Measurements from ENCODE around the gene AOX1. TPM values are rescaled to one million over a fixed set of nuclear protein-coding genes. Genes with fewer than 3 reads are reported as not detected.
A peak's percentile ranks its signal among the peaks of the same experiment; 100 is the strongest.

Gene AOX1
- total RNA-seq, 4 donors from 2014 or later: 47.2 to 144 (median 69.8) TPM

DNA sequence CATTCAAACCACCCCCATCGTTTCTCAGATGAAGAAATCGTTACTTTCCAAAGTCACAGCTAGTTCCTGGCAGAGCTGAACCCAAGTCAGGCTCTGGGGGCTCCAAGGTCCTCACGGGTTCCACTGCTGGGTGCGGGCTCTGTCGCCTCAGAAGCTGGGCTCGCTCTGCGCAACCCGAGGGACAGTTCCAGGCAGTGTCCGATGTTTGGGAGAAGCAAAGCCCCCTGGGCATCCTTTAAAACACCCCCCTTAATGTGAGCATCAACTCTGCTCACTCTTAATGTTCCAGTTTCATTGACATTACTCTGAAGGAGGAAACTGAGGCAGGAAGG is 796 bp downstream of the AOX1 start:
- H3K9me3 ChIP-seq: no peaks in the 10 kb centered on the region
- peak overlapping the region in 1 of 3 donors; percentile 66 for H3K27ac ChIP-seq
- intact Hi-C loops (cut with DNase I): loop anchor here (10.0 kb wide), 1 partner anchor 118 kb away; no protein-coding TSS in a partner anchor
- no peaks in the 10 kb centered on the region for H3K36me3 ChIP-seq
- 46% methylated on average over 9 of the region's 9 CpGs; no CpG with 5 or more reads in 1 of the 2 donors for WGBS, 2 donors
- peaks cover 0 to 4% of the 10 kb centered on the region in 2 donors for H3K4me1 ChIP-seq
- DNase-seq: no peak
- H3K4me3 ChIP-seq (replicated peaks in 1 of 3): peak overlapping the region in 1 of 3 donors; percentile 38
- no peaks in the 10 kb centered on the region for H3K27me3 ChIP-seq
- TF ChIP-seq, protein P1, sequence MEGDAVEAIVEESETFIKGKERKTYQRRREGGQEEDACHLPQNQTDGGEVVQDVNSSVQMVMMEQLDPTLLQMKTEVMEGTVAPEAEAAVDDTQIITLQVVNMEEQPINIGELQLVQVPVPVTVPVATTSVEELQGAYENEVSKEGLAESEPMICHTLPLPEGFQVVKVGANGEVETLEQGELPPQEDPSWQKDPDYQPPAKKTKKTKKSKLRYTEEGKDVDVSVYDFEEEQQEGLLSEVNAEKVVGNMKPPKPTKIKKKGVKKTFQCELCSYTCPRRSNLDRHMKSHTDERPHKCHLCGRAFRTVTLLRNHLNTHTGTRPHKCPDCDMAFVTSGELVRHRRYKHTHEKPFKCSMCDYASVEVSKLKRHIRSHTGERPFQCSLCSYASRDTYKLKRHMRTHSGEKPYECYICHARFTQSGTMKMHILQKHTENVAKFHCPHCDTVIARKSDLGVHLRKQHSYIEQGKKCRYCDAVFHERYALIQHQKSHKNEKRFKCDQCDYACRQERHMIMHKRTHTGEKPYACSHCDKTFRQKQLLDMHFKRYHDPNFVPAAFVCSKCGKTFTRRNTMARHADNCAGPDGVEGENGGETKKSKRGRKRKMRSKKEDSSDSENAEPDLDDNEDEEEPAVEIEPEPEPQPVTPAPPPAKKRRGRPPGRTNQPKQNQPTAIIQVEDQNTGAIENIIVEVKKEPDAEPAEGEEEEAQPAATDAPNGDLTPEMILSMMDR (IDR thresholded peaks at IDR 0.05): no peak
- TF ChIP-seq POLR2A (IDR thresholded peaks at IDR 0.05): no peak

DNA sequence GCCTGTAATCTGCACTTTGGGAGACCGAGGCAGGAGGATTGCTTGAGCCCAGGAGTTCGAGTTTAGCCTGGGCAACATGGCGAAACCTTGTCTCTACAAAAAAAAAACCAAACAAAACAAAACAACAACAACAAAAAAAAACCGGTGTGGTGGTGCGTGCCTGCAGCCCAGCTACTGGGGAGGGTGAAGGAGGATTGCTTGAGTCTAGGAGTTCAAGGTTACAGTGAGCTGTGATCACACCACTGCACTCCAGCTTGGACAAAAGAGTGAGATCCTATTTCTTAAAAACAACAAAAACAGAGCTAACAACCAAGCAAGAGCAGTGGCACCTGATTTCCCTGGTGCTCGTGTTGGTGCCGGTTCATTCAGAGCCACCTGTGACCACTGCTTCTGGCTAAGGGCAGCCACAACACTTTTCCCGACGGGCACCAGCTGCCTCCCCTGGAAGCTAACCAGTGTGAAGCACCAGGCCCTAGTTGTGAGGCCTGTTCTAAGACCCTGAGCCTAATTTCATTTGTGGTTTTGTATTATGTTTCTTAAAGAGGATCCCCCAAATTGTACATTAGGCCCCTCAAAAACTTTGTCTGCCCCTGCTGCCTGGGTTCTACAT is 1.3 kb downstream of the AOX1 start:
- no peak for DNase-seq
- TF ChIP-seq POLR2A (IDR thresholded peaks at IDR 0.05): no peak
- TF ChIP-seq, protein P1 (IDR thresholded peaks at IDR 0.05): no peak
- Histone ChIP-seq H3K4me3 (replicated peaks in 1 of 3) (no peak overlapping the region), H3K27me3 (no peaks in the 10 kb centered on the region), H3K4me1 (peaks cover 0 to 4% of the 10 kb centered on the region in 2 donors), H3K27ac (peak overlapping the region in 1 of 3 donors; percentile 66), H3K9me3 (no peaks in the 10 kb centered on the region), H3K36me3 (no peaks in the 10 kb centered on the region)
- intact Hi-C loops (cut with DNase I): loop anchor here (10.0 kb wide), 1 partner anchor 118 kb away; no protein-coding TSS in a partner anchor
- 94 to 95% methylated on average over 9 of the region's 9 CpGs for WGBS, 2 donors

DNA sequence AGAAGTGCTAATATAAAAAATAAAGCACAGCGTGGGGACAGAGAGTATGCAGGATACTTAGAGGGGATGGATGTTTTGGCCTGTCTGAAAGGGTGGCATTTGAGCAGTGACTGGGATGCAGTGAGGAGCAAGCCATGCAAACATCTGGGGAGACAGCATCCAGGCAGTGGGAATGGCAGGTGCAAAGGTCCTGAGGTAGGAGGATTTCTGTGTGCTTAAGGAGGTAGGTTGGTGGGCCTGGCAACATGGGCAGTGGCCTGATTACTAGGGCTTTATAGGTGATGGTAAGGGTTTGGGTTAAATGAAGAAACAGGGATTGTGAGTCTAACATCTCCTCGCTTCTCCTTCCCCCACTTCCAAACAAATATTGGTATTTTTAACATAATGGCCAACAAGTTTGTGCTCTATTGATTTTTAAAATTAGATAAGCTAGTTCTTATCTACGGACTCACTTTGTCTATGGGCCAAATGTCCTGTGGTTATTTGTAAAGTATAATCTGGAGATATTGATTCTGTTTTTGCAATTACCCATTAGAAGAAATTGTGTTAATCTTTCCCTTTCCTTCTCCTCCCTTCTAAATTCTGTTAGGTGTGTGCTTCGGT is 2.4 kb downstream of the AOX1 start:
- intact Hi-C loops (cut with DNase I): loop anchor here (10.0 kb wide), 1 partner anchor 117 kb away; no protein-coding TSS in a partner anchor
- Histone ChIP-seq H3K27me3 (no peaks in the 10 kb centered on the region), H3K4me3 (replicated peaks in 1 of 3) (no peak overlapping the region), H3K27ac (no peak overlapping the region), H3K36me3 (no peaks in the 10 kb centered on the region), H3K4me1 (peaks cover 0 to 4% of the 10 kb centered on the region in 2 donors), H3K9me3 (no peaks in the 10 kb centered on the region)
- WGBS, 2 donors: 90 to 92% methylated on average over 4 of the region's 4 CpGs
- no peak for TF ChIP-seq POLR2A (IDR thresholded peaks at IDR 0.05)
- TF ChIP-seq, protein P1 (IDR thresholded peaks at IDR 0.05): no peak
- DNase-seq: no peak

DNA sequence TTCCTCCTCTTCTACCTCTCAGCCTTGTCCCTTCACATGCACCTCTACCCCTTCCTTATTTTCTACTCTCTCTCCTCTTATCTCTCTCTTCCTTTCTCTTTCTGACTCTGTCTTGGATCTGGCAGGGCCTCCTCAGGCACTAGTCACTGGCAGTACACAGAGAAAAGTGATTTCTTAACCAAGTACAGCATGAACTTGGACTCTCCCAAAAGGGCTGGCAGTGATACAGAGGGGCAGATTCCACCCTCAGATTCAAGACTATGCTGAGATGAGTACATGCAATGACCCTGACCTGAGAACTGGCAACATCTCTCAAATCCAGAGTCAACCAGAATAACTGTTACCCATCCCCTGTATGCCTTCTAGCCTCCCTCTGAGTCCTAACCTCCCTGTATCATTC is 4.3 kb downstream of the AOX1 start:
- Histone ChIP-seq H3K4me1 (peaks cover 0 to 4% of the 10 kb centered on the region in 2 donors), H3K36me3 (no peaks in the 10 kb centered on the region), H3K27ac (no peak overlapping the region), H3K27me3 (no peaks in the 10 kb centered on the region), H3K4me3 (replicated peaks in 1 of 3) (no peak overlapping the region), H3K9me3 (no peaks in the 10 kb centered on the region)
- no peak for TF ChIP-seq POLR2A (IDR thresholded peaks at IDR 0.05)
- TF ChIP-seq, protein P1 (IDR thresholded peaks at IDR 0.05): no peak
- intact Hi-C loops (cut with DNase I): no loop called here
- peak; percentile 10 to 14 for DNase-seq

DNA sequence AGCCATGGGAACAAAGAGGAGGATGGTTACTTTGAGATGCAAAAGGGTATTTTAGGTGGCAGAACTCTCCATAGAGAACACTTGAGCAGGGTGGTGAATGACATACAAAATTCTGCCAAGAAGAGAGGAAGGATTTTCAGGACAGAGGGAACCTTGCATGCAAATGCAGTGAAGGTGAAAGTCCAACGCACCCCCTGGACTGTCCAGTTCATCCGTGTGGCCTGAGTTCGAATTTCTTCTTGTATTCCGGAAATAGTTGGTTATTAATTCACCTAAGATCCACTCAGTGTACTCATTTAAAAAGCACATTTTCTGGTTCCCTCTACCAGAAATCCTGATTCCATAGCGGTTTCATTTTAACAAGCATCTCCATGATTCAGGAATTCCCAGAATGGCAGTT is 5.5 kb downstream of the AOX1 start:
- Histone ChIP-seq H3K36me3 (no peaks in the 10 kb centered on the region), H3K27ac (no peak overlapping the region), H3K9me3 (no peaks in the 10 kb centered on the region), H3K4me3 (replicated peaks in 1 of 3) (no peak overlapping the region), H3K27me3 (no peaks in the 10 kb centered on the region), H3K4me1 (no peaks in the 10 kb centered on the region)
- DNase-seq: no peak
- TF ChIP-seq POLR2A (IDR thresholded peaks at IDR 0.05): no peak
- TF ChIP-seq, protein P1 (IDR thresholded peaks at IDR 0.05): no peak
- 78 to 79% methylated on average over 5 of the region's 5 CpGs for WGBS, 2 donors
- intact Hi-C loops (cut with DNase I): no loop called here

All from thyroid gland (tissue), 4 donors.